Right forelimb (tissue), 1 donor: ENCODE data around the gene TRIB2.
A peak's percentile ranks its signal among the peaks of the same experiment; 100 is the strongest.

Experiments
- DNase-seq: peaks from one replicate; pipeline ENCODE4 v3.0.0-alpha.2; 2018

TRIB2 gene

GRCh38 chr2:12701786-12702167, 15.0 kb upstream of the TRIB2 start:
- DNase-seq: no peak

- no peak for DNase-seq
Measured at GRCh38 chr2:12702168-12703121, 14.3 kb upstream of the TRIB2 start.

DNA sequence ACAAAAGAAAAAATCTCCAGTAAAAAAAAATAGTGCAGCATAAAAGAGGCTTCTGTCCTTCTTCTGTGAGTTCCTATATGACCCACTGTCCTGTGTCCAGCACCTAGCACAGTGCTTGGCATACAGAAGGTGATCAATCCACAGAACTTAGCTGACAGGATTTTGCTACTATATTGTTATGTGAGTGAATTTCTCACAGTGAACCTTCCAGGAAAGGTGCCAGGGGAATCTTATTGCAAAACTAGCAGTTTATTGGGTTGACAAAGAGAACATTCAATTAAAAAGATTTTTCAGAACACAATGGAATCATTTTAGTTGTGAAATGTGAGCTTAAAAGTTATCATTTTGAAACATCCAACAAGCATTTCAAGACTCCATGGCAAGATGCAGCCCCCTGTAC, 12.4 kb upstream of the TRIB2 start:
- DNase-seq: no peak

DNA sequence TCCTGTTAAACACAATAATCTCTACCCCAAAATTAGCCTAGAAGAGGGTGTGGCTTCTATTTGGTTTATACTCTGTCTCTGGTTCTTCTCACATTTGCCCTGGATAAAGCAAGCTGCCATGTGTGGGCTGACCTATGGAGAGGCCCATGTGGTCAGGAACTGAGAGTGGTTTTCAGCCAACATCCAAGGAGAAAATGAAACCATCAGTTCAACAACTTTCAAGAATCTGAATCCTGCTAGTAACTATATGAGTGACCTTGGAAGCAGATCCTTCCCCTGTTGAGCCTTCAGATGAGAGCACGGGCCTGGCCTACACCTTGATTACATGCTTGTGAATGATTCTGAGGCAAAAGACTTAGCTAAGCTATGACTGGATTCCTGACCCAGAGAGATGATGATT, 11.5 kb upstream of the TRIB2 start:
- no peak for DNase-seq

DNA sequence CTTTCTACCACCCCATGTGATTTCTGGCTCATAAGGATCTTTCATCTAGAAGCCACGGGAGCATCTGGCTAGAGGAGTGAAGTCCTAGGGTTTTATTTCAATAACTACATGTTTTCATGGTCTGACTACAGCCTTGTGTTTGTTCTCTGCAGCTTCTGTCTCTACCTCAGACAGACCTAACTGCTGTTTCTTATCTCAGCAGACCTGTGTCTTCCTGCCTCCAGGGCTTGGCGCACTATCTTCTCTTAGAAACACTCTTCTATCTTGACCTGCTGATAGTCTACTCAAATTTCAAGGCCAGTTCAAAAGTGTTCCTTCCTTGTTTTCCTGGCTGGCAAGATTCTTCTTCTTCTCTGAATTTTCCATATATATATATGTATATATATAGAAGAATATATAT, 11.0 kb upstream of the TRIB2 start:
- DNase-seq: no peak

DNA sequence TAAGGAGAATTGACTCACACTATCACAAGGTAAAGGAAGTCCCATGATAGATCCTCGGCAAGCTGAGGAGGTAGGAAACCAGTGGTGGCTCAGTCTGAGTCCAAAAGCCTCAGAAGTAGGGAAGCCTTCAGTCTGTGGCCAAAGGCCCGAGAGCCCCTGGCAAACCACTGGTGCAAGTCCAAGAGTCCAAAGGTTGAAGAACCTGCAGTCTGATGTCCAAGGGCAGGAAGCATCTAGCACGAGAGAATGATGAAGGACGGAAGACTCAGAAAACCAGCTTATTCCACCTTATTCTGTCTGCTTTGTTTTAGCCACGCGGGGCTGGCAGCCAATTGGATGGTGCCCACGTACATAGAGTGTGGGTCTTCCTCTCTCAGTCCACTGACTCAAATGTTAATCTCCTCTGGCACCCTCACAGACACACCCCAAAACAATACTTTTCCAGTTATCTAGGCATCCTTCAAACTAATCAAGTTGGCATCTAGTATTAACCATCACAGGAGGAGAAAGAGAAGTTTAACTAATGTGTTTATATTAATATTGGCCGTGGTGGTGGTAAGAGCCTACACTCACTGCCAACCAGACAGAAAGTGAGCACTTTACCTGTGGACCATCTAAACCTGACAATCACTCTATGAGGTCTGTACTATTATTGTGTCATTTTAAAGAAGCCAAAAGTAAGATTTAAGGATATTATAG, 8.1 kb upstream of the TRIB2 start:
- DNase-seq: no peak

- DNase-seq: no peak
Measured at GRCh38 chr2:12709207-12709522, 7.6 kb upstream of the TRIB2 start.

DNA sequence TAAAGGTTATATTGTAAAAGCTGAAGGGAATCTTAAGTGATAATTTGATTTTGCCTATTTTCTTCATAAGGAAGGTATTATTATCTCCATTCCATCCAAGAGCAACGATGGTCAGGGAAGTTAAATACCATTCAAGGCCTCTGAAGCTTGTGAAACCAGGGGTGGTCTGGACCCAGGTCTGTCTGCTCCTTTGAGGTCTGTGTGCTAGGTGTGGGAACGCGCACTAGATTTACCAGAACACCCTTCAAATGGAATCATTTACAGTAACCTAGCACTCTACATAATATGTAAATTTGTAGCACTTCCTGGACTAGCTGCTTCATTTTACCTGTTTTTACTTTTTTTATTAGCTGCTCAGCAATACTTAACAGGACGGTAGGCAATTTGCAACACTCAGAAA, 6.4 kb upstream of the TRIB2 start:
- DNase-seq: no peak

GRCh38 chr2:12711339-12711738, 5.4 kb upstream of the TRIB2 start:
- DNase-seq: no peak

- no peak for DNase-seq
Measured at GRCh38 chr2:12712881-12713280, 3.9 kb upstream of the TRIB2 start.

- DNase-seq: peak; percentile 40
Measured at GRCh38 chr2:12714391-12715221, 2.1 kb upstream of the TRIB2 start.

DNA sequence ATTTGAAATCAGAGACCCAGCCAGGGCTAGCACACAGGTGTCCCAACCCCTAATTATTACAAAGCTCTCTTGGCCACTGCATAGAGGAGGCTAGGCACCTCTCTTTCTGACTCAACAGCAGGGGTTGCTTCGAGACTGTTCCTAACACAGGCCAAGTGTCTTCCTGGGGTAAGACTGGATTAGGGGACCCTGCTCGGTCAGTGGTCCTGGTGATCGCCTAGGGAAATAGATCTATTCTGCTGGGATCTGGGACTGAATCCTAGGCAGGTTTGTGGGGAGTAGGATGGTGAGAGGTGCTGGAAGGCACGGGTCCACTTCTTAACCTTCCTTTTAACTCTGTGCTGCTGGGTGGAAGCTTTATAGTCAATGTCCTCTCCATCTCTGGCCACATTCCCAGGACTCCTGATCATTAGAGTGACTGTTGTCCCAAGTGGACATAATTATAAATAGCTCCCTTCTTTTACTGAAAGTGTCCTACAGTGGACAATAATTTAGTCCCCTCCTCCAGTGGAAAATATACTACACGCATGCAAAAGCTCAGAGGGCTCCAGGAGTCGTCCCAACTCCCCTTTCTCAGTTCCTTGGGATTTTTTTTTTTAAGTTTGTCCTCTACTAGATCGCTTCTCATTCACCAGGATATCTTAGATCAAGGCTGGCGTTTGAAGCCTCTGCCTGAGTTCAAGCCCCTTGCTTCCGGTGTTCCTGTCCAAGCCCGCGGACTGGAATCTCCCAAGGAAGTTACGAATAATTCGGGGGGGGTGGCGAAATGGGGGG, 1.3 kb upstream of the TRIB2 start:
- peak; percentile 42 for DNase-seq

DNA sequence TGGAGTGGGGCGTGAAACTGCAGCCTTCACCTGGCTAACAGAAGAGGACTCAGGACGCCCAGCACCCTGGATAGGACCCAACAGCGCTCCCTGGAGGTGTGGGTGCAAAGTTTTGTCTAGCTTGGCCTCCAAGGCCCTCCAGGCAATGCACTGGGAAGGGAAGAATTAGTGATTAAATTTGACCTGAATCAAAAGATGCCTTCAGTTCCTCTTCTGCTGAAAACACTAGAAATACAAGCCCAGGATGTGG, 779 bp upstream of the TRIB2 start:
- peak; percentile 81 for DNase-seq

DNA sequence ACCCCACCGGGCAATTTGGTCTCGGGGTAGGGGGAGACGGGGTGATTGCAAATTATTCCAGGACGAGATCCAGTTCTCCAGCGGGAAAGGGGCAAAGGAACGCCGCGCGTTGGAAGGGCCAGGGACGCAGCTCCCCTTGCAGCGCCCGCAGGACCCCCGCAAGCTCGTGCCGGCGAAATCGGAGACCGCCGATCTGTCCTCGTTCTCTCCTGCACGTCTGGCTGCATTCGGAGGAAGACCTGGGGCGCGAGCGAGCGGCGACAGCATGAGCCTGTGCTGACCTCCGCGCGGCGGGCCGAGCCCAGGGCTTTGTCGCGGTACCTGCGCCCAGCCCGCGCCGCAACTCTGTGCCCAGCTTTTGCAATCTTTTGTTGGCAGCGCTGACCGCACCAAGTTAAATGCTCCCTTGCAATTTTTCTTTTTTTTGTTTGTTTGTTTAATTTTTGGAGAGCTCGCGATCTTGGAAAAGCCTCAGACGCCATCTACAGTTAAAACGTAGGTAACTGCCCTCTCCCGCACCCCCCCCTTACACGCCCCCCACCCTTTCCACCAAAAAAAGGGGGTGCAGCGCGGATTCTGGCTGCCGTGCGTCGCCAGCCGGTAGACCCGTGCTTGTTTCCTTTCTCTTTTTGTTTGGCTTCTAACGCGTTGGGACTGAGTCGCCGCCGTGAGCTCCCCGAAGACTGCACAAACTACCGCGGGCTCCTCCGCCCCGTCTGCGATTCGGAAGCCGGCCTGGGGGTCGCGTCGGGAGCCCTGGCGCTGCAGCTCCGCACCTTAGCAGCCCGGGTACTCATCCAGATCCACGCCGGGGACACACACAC, 667 bp downstream of the TRIB2 start:
- peak; percentile 85 for DNase-seq

GRCh38 chr2:12718015-12718671, 1.4 kb downstream of the TRIB2 start:
- DNase-seq: peak; percentile 69

- DNase-seq: peak; percentile 58
Measured at GRCh38 chr2:12718711-12719399, 2.1 kb downstream of the TRIB2 start.

GRCh38 chr2:12719400-12720277, 2.9 kb downstream of the TRIB2 start:
- DNase-seq: peak; percentile 42

DNA sequence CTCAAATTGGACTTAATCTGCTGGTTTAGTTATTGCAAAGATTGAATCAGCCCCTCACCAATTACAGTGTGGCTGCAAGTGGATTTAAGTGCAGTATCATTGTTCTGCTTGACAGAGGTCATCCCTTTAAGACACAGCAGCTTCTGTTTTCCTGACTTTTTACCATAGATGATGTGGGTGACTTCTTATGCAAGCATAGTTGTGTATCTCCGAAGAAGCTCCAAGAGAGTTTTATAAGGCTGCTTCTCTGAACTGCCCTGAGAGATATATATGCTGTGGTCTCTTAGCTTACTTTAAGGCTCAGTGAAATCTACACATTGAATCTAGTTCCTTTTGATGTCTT, 3.5 kb downstream of the TRIB2 start:
- no peak for DNase-seq

- DNase-seq: peak; percentile 39
Measured at GRCh38 chr2:12720754-12721378, 4.1 kb downstream of the TRIB2 start.
